CD4-positive, alpha-beta T cell treated with Interleukin-10 for 1 hour (primary cell): ENCODE measurements around the gene SEPTIN5.
"Not testable (repeated sequence)": the region's sequence is repeated elsewhere in the genome, so short reads cannot be mapped to it uniquely, and the experiment has no call there.

ENCODE experiments used
- DNase-seq: peaks from one replicate; pipeline ENCODE4 v3.0.0-alpha.2; 2020

The SEPTIN5 gene

DNA sequence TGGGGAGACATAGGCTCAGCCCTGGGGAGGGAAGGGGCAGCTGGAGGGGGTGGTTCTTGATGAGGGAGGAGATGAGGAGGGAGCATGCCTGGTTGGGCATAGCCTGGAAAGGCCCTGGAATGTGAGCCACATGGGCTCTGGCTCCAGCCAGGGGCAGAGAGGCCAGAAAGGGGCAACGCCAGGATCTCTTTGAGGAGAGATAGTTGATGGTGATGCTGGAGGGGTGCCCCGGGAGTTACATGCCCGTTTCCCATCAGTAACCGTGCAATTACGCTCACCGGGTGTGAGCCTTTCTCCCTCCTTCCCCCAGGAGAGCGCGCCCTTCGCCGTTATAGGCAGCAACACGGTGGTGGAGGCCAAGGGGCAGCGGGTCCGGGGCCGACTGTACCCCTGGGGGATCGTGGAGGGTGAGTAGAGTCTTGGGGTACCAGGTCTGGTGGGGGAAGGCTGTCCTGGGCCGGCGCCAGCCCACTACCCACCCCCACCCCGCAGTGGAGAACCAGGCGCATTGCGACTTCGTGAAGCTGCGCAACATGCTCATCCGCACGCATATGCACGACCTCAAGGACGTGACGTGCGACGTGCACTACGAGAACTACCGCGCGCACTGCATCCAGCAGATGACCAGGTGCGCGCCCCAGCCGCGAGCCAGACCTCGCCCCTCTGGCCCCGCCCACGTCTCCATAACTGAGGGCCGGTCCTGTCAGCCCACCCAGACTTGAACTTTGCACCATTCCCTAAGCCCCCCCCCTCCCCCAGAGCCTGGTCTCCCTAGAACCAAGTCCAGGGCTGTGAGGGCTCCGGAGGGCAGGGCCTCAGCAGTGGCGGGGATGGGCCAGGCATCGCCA is 7.3 kb downstream of the SEPTIN5 start:
- DNase-seq: no peak

DNA sequence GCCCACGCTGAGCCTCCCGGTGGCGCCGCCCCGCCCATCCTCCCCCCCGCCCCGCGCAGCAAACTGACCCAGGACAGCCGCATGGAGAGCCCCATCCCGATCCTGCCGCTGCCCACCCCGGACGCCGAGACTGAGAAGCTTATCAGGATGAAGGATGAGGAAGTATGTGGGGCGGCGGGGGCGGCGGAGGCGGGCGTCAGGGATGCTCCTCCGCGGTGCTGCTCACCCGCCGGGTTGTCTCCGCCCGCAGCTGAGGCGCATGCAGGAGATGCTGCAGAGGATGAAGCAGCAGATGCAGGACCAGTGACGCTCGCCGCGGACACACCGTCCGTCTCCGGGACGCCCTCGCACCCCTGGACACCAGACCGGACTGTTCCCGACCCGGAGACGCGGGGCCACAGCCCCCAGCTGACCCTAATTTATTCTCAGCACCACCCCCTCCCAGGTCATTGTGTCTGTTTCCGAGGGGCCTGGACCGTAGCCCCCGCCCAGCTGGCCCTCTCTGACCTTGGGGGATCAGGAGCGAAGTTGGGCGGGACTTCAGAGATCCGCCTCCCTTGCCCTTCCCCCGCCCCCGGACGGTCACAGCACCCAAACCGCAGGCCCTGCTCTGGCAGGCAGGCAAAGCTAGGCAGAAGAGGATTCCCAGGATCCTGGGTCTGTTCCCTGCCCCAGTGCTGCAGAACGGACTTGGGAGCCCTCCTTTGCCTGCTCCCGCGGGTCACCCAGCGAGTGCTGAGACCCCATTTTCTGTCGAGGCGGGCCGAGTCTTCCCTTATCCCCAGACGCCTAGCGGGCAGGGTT is 8.1 kb downstream of the SEPTIN5 start:
- DNase-seq: no peak

DNA sequence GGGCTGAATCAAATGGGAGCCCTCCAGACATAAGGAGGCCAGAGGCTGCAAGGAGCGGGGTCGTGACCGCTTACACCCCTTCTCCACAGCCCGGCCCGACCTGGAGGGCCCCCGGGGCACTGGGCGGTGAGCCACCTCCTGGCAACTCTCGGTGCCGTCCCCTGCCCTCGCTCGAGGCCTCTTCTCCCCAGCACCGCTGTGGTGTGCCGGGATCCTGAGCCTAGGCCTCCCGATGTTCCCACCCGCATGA is 8.6 kb downstream of the SEPTIN5 start:
- no peak for DNase-seq

GRCh38 chr22:19723232-19723982 is 9.1 kb downstream of the SEPTIN5 start, which contains the start of gene GP1BB:
TSS of gene GP1BB (plus strand) at chr22:19723539. CDS start at chr22:19723570, 31 bp downstream.
- DNase-seq: no peak

DNA sequence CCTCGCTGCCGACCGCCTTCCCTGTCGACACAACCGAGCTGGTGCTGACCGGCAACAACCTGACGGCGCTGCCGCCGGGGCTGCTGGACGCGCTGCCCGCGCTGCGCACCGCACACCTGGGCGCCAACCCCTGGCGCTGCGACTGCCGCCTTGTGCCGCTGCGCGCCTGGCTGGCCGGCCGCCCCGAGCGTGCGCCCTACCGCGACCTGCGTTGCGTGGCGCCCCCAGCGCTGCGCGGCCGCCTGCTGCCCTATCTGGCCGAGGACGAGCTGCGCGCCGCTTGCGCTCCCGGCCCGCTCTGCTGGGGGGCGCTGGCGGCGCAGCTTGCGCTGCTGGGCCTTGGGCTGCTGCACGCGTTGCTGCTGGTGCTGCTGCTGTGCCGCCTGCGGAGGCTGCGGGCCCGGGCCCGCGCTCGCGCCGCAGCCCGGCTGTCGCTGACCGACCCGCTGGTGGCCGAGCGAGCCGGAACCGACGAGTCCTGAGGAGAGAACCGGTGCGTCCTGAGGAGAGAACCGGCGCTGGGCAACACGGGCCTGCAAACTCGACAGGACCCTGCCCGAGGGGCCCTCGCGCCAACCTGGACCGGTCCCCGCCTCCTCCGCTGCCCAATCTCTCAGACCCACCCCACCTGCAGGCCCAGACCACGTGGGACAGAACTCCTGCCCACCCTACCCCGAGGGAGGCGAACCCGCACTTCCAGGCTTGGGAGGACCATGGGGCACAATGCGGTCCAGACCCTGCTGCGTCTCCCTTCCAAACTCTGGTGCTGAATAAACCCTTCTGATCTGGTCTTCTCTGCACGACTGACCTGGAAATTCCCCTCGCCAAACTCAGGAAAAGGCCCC is 9.9 kb downstream of the SEPTIN5 start:
- no peak for DNase-seq

DNA sequence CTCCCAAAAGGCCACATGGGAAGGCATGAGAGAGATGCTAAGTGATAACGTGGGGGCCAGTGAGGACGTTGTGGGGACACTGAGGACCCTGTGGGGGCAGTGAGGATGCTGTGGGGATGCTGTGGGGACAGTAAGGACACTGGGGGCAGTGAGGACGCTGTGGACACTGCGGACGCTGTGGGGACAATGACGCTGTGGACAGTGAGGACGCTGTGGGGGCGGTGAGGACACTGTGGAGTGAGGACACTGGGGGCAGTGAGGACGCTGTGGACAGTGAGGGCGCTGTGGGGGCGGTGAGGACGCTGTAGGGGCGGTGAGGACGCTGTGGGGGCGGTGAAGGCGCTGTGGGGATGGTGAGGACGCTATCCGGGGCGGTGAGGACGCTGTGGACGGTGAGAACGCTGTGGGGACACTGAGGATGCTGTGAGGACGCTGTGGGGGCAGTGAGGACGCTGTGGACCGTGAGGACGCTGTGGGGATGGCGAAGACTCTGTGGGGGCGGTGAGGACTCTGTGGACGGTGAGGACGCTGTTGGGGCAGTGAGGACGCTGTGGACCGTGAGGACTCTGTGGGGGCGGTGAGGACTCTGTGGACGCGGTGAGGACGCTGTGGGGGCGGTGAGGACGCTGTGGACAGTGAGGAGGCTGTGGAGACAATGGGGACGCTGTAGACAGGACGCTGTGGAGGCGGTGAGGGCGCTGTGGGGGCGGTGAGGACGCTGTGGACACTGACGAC is 10.8 kb downstream of the SEPTIN5 start:
- DNase-seq: no peak

- not testable (repeated sequence) for DNase-seq
These were observed 11.9 kb downstream of the SEPTIN5 start for GRCh38 chr22:19726064-19726788.

GRCh38 chr22:19727310-19728150 is 13.2 kb downstream of the SEPTIN5 start:
- DNase-seq: no peak

DNA sequence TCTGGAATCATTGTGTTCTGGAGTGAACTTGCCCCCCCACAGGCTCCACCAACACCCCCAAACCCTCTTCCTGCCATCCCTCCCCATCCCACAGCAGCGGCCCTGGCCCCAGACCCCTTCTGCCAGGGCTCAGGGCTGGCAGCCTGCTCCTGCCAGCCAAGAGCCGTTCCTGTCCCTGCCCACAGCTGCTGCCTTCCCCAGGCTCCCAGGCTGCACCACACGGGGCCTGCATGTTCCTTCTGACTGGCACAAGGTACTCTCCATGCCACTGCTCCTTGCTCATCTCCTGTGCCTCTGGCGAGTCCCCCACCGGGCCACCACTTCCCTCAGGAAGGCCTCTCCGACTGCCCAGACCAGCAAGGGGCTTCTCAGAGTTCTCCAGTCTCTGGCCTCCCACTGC is 14.0 kb downstream of the SEPTIN5 start:
- no peak for DNase-seq

DNA sequence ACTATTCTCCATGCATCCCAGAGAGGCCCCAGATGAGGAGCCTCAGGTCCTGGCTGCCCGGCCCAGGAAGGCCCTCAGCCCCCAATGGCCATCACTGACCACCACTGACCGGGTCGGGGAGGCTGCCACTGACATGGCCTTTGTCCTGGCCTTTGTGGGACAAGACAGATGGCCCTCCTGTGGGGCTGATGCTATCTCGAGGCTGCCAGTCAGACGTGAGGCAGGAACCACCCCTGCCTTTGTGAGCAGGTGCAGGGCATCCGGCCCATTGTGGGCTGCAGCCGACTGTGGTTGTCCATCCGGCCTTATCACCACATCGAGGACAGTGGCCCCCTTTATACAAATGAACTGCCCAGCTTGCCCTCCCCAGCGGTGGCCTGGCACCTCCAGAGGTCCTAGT is 14.5 kb downstream of the SEPTIN5 start:
- DNase-seq: no peak

DNA sequence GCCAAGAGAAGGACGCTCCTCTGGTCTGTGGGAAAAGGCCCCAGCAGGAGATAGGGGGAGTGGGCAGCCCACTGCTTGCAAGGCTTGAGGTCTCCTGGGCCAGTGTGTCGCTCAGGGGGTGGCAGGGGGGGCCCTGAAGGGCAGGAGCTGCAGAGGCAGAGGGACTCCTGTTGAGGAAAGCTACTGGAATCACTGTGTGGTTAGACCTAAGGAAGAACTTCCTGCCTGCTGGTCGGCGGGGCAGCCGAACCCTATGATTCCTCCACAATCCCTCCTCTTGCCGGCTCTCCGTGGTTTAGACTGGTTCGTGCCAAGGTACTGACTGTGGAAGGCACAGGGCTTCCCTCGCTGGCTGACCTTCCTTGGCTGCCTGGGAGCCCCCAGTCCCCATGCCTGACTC is 15.2 kb downstream of the SEPTIN5 start:
- no peak for DNase-seq

DNA sequence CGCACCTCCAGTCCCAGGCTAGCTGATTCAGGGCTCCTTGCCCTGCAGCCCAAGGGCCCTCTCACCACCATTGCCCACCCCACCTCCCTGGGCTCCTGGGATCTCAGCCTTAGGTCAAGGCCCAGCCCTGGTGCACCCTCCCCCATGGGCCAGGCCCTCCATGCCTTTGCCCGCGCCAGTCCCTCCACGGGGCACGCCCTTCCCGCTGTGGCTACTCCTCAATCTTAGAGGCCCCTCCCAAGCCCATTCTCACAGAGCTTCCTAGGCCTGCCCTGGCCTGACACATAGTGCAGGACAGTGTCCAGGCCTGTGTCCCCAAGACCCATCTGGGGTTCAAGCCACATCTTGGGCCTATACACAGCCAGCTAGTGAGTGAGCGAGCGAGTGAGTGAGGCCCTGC is 15.9 kb downstream of the SEPTIN5 start:
- no peak for DNase-seq

DNA sequence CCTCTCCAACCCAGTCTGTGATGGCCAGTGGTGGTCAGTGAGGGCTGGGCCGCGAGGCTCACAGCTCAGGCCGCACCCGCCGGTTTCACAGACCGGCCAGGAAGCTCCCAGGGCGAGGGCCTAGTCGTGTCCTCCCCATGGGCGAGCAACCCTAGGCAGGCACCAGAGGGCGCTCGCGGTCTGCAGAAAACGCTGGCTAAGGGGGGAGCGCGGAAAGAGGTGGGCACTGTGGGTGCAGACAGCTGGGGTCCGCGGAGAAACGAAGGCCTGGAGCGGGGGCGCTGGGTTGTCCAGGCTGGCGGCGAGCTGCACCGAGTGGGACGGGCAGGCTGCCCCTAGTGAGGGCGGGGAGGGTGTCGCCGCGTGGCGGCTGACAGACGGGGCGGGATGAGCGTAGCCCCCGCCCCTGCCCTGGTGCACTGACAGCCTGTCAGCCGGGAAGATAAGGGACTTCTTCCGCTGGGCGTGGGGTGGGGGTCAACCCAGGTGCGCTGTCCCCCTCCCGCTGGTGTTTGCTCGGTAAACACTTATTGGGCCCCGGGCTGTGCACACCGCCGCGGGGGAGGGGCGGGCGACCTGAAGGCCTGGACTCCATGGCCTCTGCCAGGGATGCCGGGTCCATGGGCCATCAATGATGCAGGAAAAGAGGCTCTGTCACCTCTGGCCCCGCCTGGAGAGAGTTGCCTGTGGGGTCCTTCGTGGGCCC is 16.5 kb downstream of the SEPTIN5 start:
- peak; percentile 84 for DNase-seq

GRCh38 chr22:19731361-19732135 is 17.2 kb downstream of the SEPTIN5 start:
- no peak for DNase-seq

GRCh38 chr22:19732403-19733113 is 18.3 kb downstream of the SEPTIN5 start:
- no peak for DNase-seq

GRCh38 chr22:19733755-19734154 is 19.5 kb downstream of the SEPTIN5 start:
- no peak for DNase-seq

GRCh38 chr22:19734163-19734562 is 19.9 kb downstream of the SEPTIN5 start:
- no peak for DNase-seq

DNA sequence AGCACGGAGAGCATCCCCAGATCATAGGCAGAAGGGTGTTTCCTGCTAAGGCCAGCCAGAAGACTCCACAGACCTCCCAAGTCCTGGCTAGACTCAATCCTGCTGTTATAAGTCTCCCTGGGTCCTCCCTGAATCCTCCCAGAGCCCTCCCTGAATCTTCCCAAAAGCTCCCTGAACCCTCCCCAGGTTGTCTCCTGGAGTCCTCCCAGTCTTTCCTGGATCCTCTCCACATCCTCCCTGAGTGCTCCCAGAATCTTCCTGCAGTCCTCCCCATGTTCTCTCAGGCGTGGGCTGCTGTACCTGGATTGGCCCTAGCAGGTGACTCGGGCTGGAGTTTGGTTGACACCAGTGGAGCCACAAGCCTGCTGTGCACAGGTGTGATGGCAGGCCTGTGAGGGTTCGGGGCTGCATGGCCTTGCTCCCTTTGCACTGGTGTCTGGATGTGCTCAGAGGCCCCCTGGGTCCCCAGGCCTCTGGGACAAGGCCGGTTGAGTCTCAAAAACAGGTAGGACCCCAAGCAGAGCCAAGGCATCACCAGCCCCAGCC is 20.6 kb downstream of the SEPTIN5 start:
- no peak for DNase-seq
